GM13976 (cell line): ENCODE results near the gene MAML2.

Source experiments
- DNase-seq: peaks from one replicate; pipeline ENCODE4 v3.0.0; 2012; ENCODE audit warnings: low spot score
- in situ Hi-C: fragments of 300-500 bp; cut with MboI; formaldehyde crosslinking; loops from one replicate; pipeline ENCODE4 v1.12.0; 2022; ENCODE audit warnings: low sequenced_read_pairs, mixed read lengths, inconsistent platforms; ENCODE audit not compliant: unreplicated experiment
- TF ChIP-seq, protein P1 (sequence below): IDR thresholded peaks from 2 replicates; pipeline ENCODE4 v1.5.1; 2012; ENCODE audit warnings: borderline replicate concordance, mild to moderate bottlenecking; ENCODE audit not compliant: insufficient read depth; ENCODE audit errors: extremely low read depth, missing control alignments, control extremely low read depth

Gene MAML2

DNA sequence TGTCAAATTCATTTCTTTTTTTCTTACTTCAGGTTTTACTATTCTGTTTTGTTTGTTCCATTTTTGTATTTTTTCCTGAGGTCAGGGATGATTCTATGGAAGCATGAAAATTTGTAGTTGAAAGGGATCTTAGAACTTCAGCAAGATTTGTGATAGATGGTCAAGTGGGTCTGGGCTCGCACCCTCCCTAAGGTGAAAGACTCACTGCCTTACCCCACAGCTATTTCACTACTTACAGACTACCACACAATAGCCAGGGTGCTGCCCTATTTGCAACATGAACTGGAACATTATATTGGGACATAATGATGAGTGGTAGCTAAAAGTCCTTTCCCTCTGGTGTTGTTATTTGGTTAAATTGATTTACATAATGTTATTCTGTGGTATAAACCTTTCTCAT, 62.6 kb downstream of the MAML2 start:
- TF ChIP-seq, protein P1, sequence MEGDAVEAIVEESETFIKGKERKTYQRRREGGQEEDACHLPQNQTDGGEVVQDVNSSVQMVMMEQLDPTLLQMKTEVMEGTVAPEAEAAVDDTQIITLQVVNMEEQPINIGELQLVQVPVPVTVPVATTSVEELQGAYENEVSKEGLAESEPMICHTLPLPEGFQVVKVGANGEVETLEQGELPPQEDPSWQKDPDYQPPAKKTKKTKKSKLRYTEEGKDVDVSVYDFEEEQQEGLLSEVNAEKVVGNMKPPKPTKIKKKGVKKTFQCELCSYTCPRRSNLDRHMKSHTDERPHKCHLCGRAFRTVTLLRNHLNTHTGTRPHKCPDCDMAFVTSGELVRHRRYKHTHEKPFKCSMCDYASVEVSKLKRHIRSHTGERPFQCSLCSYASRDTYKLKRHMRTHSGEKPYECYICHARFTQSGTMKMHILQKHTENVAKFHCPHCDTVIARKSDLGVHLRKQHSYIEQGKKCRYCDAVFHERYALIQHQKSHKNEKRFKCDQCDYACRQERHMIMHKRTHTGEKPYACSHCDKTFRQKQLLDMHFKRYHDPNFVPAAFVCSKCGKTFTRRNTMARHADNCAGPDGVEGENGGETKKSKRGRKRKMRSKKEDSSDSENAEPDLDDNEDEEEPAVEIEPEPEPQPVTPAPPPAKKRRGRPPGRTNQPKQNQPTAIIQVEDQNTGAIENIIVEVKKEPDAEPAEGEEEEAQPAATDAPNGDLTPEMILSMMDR: no peak
- in situ Hi-C loops: no loop called here
- DNase-seq: no peak

DNA sequence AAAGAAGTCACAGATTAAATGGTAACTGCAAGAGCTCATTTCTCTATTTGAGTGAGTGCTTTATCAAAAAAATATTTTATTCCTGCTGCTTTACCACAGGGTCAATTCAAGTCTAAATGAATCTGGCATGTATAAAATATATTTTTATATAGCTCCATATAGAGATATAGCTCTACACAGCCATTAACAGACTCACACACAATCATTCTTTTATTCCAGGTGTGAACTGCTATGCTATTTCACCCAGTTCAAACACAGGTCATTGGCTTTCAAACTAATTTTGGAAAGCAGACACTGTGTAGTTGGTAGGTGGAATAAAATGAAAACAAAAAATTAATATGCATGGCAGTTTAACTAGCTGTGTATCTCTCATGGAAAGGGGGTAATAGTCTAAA, 63.1 kb downstream of the MAML2 start:
- TF ChIP-seq, protein P1: no peak
- in situ Hi-C loops: no loop called here
- no peak for DNase-seq

DNA sequence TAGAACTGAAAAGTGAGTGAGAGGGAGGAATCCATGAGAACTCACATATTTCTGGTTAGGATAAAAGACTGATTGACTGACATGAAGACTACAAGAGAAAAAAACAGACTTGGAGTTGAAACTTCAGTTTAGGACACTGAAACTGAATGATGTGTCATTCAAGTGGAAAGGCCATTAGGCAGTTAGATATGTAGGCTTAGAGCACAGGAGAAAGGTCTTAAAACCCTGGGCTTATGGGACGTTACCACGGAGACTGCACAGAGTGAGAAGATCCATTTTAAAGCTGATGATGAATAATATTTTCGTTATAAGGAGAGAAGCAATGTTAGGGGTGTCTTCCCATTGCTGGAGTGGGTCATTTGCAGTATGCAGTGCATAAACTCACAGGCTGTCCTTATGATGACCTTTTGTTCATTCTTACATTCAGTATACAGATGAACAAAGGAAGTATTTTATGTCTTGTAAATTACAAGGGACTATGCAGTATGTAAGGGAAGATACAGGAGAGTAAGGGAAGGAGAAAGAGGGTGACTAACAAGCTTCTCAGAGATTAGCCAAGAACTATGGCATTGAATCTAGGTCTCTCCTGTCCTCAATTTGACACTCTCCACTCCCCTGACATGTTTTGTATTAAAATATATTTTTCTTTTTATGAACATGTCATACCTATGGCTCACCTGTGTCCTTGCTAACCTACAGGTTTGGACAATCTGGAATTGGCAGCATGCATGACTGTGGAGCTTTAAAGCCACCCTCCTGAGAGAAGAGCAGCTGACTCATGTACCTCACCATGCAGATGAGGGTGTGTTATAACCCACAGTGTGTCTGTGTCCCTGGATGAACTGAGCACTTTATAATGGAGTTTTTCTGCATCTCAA, 63.7 kb downstream of the MAML2 start:
- in situ Hi-C loops: no loop called here
- no peak for DNase-seq
- TF ChIP-seq, protein P1: no peak

DNA sequence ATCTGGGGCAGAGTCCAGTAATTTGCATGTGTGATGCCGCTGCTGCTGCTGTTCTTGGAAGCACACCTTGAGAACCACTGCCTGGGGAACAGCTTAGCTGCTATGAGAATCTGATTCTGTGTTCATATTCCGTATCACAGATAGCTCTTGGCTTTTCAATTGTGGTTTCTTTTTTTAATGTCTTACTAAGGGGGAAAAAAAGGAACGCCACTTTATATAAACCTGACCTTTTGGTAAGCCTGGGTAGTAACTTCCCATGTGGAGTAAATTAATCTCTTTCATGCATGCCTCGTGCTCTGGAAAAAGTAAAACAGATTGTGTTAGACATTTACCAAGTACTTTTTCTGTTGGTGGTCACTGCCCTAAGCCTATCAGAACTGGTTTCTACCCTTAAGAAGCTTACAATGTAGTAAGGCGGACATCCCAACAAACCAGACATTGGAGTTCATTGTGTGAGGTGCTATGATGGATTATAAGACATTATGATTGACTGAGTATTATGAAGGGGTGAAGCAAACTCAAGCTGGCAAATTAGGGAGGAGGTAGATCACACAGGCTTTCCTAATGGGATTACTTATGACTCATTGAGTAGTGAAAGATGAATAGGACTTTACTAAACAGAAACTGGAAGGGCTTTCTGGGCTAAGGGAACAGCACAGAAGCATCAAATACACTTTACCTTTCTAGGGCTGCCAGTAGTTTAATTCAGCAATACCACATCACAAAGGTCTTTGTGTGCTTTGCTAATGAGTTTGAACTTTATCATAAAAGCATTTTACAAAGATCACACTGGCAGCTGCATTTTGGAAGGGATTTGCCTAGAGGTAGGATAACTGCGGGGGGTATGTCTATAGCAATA, 64.7 kb downstream of the MAML2 start:
- in situ Hi-C loops: no loop called here
- TF ChIP-seq, protein P1: no peak
- DNase-seq: no peak

DNA sequence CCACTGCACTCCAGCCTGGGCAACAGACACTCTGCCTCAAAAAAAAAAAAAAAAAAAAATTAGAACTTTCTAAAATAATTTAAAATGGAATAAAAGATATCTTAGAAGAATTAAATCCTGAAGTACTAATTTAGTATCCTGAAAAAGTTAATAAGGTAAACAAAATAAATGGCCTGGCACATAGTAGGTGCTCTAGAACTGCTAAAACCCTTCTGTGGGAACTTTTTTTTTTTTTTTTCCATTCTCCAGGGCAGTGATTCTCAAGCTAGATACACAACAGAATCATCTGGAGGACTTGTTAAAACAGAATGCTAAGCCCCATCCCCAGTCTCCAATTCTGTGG, 65.3 kb downstream of the MAML2 start:
- DNase-seq: no peak
- in situ Hi-C loops: no loop called here
- TF ChIP-seq, protein P1: no peak

DNA sequence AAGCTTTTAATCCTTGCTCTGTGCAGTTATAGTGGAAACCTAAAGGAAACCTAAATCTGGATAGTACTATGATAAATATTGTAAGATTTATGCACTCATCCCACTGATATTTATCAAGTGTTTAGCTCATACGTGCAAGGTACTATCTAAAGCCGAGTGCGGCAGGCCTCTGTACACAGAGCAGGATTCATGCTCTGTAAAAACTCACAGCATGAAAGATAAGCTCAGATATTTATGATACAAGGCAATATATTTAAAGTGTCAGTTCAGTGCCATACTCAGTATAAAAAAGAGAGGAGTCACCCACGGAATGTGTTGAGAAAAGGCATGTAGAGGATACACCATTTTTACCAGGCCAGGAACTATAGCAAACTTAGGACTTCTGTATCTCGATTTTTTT, 66.2 kb downstream of the MAML2 start:
- TF ChIP-seq, protein P1: no peak
- in situ Hi-C loops: no loop called here
- DNase-seq: no peak
